ENCODE data around the gene PORCN. TPM values are rescaled to one million over a fixed set of nuclear protein-coding genes. Genes with fewer than 3 reads are reported as not detected.

PORCN gene
- total RNA-seq, 1 donor from 2014 or later = 30.3 TPM

DNA sequence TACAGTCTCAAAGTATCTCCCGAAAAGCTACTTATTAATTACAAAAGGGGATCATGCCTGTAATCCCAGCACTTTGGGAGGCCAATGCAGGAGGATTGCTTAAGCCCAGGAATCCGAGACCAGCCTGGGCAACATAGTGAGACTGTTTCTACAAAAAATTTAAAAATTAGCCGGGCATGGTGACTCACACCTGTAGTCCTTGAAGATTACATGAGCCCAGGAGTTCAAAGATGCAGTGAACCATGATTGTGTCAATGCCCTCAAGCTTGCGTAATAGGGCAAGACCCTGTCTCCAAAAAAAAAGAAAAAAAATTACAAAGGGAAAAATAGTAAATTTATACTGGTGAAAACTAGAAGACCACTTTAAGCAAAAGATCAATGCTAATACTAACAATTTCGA is 3.3 kb upstream of the PORCN start:
- Histone ChIP-seq H3K4me3 (ENCODE audit: insufficient read depth, low read depth, low read length) (no peak overlapping the region), H2AFZ (ENCODE audit: low read depth, low read length) (no peak overlapping the region), H4K20me1 (ENCODE audit: insufficient read depth, low read length) (no peaks in the 10 kb centered on the region), H3K9ac (ENCODE audit: low read length) (no peak overlapping the region), H3K79me2 (ENCODE audit: insufficient read depth, low read length) (peaks cover 14% of the 10 kb centered on the region), H3K27ac (ENCODE audit: low read depth, low read length) (no peak overlapping the region), H3K27me3 (ENCODE audit: insufficient read depth, low read length) (no peaks in the 10 kb centered on the region), H3K4me2 (ENCODE audit: low read length) (no peak overlapping the region), H3K9me3 (ENCODE audit: insufficient read depth, low read depth, low read length) (no peaks in the 10 kb centered on the region), H3K4me1 (ENCODE audit: insufficient read depth, low read length) (peaks cover 10% of the 10 kb centered on the region), H3K36me3 (ENCODE audit: insufficient read depth, low read length) (no peaks in the 10 kb centered on the region)
- FAIRE-seq (peak; percentile 17), DNase-seq (ENCODE audit: low read depth) (no peak)
- H3K9me3 Mint-ChIP-seq (ENCODE audit: unreplicated experiment) = no peaks in the 10 kb centered on the region
- no peaks in the 10 kb centered on the region for H3K36me3 Mint-ChIP-seq (ENCODE audit: low read depth, unreplicated experiment)
- no peaks in the 10 kb centered on the region for H3K27me3 Mint-ChIP-seq (ENCODE audit: low read depth, unreplicated experiment)
- TF ChIP-seq, protein P1, sequence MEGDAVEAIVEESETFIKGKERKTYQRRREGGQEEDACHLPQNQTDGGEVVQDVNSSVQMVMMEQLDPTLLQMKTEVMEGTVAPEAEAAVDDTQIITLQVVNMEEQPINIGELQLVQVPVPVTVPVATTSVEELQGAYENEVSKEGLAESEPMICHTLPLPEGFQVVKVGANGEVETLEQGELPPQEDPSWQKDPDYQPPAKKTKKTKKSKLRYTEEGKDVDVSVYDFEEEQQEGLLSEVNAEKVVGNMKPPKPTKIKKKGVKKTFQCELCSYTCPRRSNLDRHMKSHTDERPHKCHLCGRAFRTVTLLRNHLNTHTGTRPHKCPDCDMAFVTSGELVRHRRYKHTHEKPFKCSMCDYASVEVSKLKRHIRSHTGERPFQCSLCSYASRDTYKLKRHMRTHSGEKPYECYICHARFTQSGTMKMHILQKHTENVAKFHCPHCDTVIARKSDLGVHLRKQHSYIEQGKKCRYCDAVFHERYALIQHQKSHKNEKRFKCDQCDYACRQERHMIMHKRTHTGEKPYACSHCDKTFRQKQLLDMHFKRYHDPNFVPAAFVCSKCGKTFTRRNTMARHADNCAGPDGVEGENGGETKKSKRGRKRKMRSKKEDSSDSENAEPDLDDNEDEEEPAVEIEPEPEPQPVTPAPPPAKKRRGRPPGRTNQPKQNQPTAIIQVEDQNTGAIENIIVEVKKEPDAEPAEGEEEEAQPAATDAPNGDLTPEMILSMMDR (IDR thresholded peaks at IDR 0.05; ENCODE audit: insufficient read depth, low read depth, low read length) = no peak
- TF ChIP-seq EZH2 (IDR thresholded peaks at IDR 0.05; ENCODE audit: insufficient read depth, low read length) = no peak
- peaks cover 10% of the 10 kb centered on the region for H3K4me1 Mint-ChIP-seq (ENCODE audit: low read depth, unreplicated experiment)
- no peak overlapping the region for H3K27ac Mint-ChIP-seq (ENCODE audit: unreplicated experiment)
- H3K4me3 Mint-ChIP-seq (ENCODE audit: unreplicated experiment) = no peak overlapping the region

DNA sequence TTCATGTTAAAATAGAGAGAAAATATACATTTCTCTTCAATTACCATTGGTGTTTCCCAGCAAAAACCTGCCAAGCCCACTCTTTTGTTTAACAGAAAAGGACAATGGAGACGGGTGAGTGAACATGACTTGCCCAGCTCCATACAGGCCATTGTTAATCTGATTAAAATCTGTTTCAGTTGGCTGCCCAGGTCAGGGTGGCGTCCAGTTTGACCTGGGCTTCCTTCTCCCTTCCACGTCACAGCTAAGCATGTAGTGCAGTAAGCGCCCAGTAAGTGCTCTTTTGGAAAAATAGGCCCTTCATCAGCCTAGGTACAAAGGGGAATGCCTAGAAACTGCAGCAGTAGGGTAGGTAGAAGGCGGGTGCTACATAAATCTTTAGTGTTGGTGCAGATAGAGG is 1.5 kb upstream of the PORCN start:
- Histone ChIP-seq H4K20me1 (ENCODE audit: insufficient read depth, low read length) (no peaks in the 10 kb centered on the region), H3K9me3 (ENCODE audit: insufficient read depth, low read depth, low read length) (no peaks in the 10 kb centered on the region), H3K27me3 (ENCODE audit: insufficient read depth, low read length) (no peaks in the 10 kb centered on the region), H3K4me2 (ENCODE audit: low read length) (no peak overlapping the region), H2AFZ (ENCODE audit: low read depth, low read length) (no peak overlapping the region), H3K9ac (ENCODE audit: low read length) (no peak overlapping the region), H3K79me2 (ENCODE audit: insufficient read depth, low read length) (peaks cover 14% of the 10 kb centered on the region), H3K36me3 (ENCODE audit: insufficient read depth, low read length) (no peaks in the 10 kb centered on the region), H3K4me1 (ENCODE audit: insufficient read depth, low read length) (peaks cover 10% of the 10 kb centered on the region), H3K4me3 (ENCODE audit: insufficient read depth, low read depth, low read length) (no peak overlapping the region), H3K27ac (ENCODE audit: low read depth, low read length) (no peak overlapping the region)
- no peaks in the 10 kb centered on the region for H3K36me3 Mint-ChIP-seq (ENCODE audit: low read depth, unreplicated experiment)
- peak overlapping the region; percentile 71 for H3K4me3 Mint-ChIP-seq (ENCODE audit: unreplicated experiment)
- no peaks in the 10 kb centered on the region for H3K9me3 Mint-ChIP-seq (ENCODE audit: unreplicated experiment)
- H3K4me1 Mint-ChIP-seq (ENCODE audit: low read depth, unreplicated experiment) = peaks cover 10% of the 10 kb centered on the region
- no peak for DNase-seq (ENCODE audit: low read depth)
- no peaks in the 10 kb centered on the region for H3K27me3 Mint-ChIP-seq (ENCODE audit: low read depth, unreplicated experiment)
- no peak for FAIRE-seq
- no peak overlapping the region for H3K27ac Mint-ChIP-seq (ENCODE audit: unreplicated experiment)
- TF ChIP-seq EZH2 (IDR thresholded peaks at IDR 0.05; ENCODE audit: insufficient read depth, low read length) = no peak
- TF ChIP-seq, protein P1 (IDR thresholded peaks at IDR 0.05; ENCODE audit: insufficient read depth, low read depth, low read length) = no peak

DNA sequence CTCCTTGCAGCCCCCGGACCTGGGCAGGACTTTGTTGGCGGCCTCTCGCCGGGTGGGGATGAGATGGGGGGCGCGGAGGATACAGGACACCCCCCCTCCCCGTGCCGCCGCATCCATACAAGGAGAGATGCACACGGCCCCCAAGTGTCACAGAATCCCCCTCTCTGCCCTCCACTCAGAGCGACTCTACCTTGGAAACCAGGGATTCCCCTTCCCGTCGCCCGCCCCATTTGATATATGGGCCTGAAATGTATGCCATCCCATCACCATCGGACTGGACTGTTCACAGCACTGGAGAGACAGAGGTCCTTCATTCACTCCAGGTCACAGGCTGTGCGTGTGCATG is 426 bp downstream of the PORCN start:
- TF ChIP-seq EZH2 (IDR thresholded peaks at IDR 0.05; ENCODE audit: insufficient read depth, low read length) = no peak
- TF ChIP-seq, protein P1 (IDR thresholded peaks at IDR 0.05; ENCODE audit: insufficient read depth, low read depth, low read length) = no peak
- Mint-ChIP-seq H3K9me3 (ENCODE audit: unreplicated experiment) (no peaks in the 10 kb centered on the region), H3K4me3 (ENCODE audit: unreplicated experiment) (peak overlapping the region; percentile 92), H3K4me1 (ENCODE audit: low read depth, unreplicated experiment) (peaks cover 4% of the 10 kb centered on the region), H3K36me3 (ENCODE audit: low read depth, unreplicated experiment) (peaks cover 2% of the 10 kb centered on the region), H3K27me3 (ENCODE audit: low read depth, unreplicated experiment) (no peaks in the 10 kb centered on the region), H3K27ac (ENCODE audit: unreplicated experiment) (no peak overlapping the region)
- Histone ChIP-seq H3K4me2 (ENCODE audit: low read length) (peak overlapping the region; percentile 92), H3K9ac (ENCODE audit: low read length) (peak overlapping the region; percentile 88), H3K27me3 (ENCODE audit: insufficient read depth, low read length) (no peaks in the 10 kb centered on the region), H3K4me3 (ENCODE audit: insufficient read depth, low read depth, low read length) (peak overlapping the region; percentile 69), H4K20me1 (ENCODE audit: insufficient read depth, low read length) (no peaks in the 10 kb centered on the region), H2AFZ (ENCODE audit: low read depth, low read length) (peak overlapping the region; percentile 47), H3K36me3 (ENCODE audit: insufficient read depth, low read length) (no peaks in the 10 kb centered on the region), H3K4me1 (ENCODE audit: insufficient read depth, low read length) (peaks cover 10% of the 10 kb centered on the region), H3K27ac (ENCODE audit: low read depth, low read length) (peak overlapping the region; percentile 58), H3K9me3 (ENCODE audit: insufficient read depth, low read depth, low read length) (no peaks in the 10 kb centered on the region), H3K79me2 (ENCODE audit: insufficient read depth, low read length) (peaks cover 14% of the 10 kb centered on the region)
- DNase-seq (ENCODE audit: low read depth) (no peak), FAIRE-seq (no peak)
